Activated CD8-positive, alpha-beta memory T cell treated with anti-CD3 and anti-CD28 coated beads, Interleukin-2, amount 10 ng/mL, durations not matched to agents 7 days and 5 days (primary cell): ENCODE data around the gene MEIG1. TPM values are rescaled to one million over a fixed set of nuclear protein-coding genes. Genes with fewer than 3 reads are reported as not detected.
"Not testable (repeated sequence)": the region's sequence is repeated elsewhere in the genome, so short reads cannot be mapped to it uniquely, and the experiment has no call there.

Source experiments
- ATAC-seq: fragments of 150-1000 bp; cut with Tn5 transposase; one replicate; pipeline ENCODE4 v1.10.0; 2021; ENCODE audit warnings: moderate library complexity
- CTCF ChIA-PET: fragments of 350-600 bp; sonication (Branson Sonifier 250); formaldehyde crosslinking; loops from one replicate; lab custom pipeline; 2021; ENCODE audit warnings: antibody characterized with exemption; lab: Charles Lee
- DNase-seq: peaks from one replicate; pipeline ENCODE4 v3.0.0-alpha.2; 2020
- H3K27ac Mint-ChIP-seq: one replicate; pipeline ENCODE4 v1.8.0; 2021; ENCODE audit warnings: mild to moderate bottlenecking, mixed read lengths
- H3K27me3 Mint-ChIP-seq: one replicate; pipeline ENCODE4 v1.8.0; 2021; ENCODE audit warnings: mixed read lengths
- H3K36me3 Mint-ChIP-seq: one replicate; pipeline ENCODE4 v1.8.0; 2021; ENCODE audit warnings: mild to moderate bottlenecking, mixed read lengths
- H3K4me1 Mint-ChIP-seq: one replicate; pipeline ENCODE4 v1.8.0; 2021; ENCODE audit warnings: mixed read lengths
- H3K4me3 Mint-ChIP-seq: one replicate; pipeline ENCODE4 v1.8.0; 2021; ENCODE audit warnings: mild to moderate bottlenecking, moderate library complexity, mixed read lengths
- H3K9me3 Mint-ChIP-seq: one replicate; pipeline ENCODE4 v1.8.0; 2022; ENCODE audit warnings: low read depth, mixed read lengths
- total RNA-seq, 2 experiments: library from RNA; stranded (reverse); gene quantifications; one replicate each; pipeline ENCODE4 v1.2.3, GENCODE V29; 2021

MEIG1 gene
- total RNA-seq, 2 experiments from 2014 or later: 0.91 to 1.1 TPM

GRCh38 chr10:14942147-14942949 lies 16.8 kb upstream of the MEIG1 start:
- ATAC-seq, H3K4me3 Mint-ChIP-seq, DNase-seq, CTCF ChIA-PET, H3K27me3 Mint-ChIP-seq, H3K9me3 Mint-ChIP-seq: not testable (repeated sequence)
- Mint-ChIP-seq H3K4me1 (peaks cover 28% of the 10 kb centered on the region), H3K27ac (peak overlapping the region; percentile 8), H3K36me3 (peaks cover 42% of the 10 kb centered on the region)

DNA sequence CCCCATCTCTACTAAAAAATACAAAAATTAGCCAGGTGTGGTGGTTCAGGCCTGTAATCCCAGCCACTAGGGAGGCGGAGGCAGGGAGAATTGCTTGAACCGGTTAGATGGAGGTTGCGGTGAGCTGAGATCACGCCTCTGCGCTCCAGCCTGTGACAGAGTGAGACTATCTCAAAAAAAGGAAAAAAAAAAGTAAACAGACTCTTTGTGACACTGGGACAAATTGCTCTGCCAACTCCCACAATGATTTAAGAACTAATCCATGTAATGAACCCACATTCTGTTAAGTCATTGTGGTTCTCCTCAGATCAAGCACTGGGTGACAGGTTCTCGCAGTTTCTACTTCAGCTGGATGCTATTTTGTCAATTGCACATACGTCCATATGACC lies 16.2 kb upstream of the MEIG1 start:
- not testable (repeated sequence) for H3K27ac Mint-ChIP-seq

GRCh38 chr10:14945108-14945507 lies 14.1 kb upstream of the MEIG1 start:
- DNase-seq (no peak), ATAC-seq (no peak)
- H3K27ac Mint-ChIP-seq: no peak overlapping the region
- no peaks in the 10 kb centered on the region for H3K9me3 Mint-ChIP-seq
- no peak overlapping the region for H3K4me3 Mint-ChIP-seq
- no peaks in the 10 kb centered on the region for H3K27me3 Mint-ChIP-seq
- peaks cover 21% of the 10 kb centered on the region for H3K4me1 Mint-ChIP-seq
- CTCF ChIA-PET: no interaction called here
- H3K36me3 Mint-ChIP-seq: peaks cover 54% of the 10 kb centered on the region

More for the DNA sequence above, 16.2 kb upstream of the MEIG1 start:
- H3K27me3 Mint-ChIP-seq, H3K4me3 Mint-ChIP-seq, ATAC-seq, DNase-seq, H3K9me3 Mint-ChIP-seq, CTCF ChIA-PET: not testable (repeated sequence)
- H3K36me3 Mint-ChIP-seq: peaks cover 44% of the 10 kb centered on the region
- peaks cover 26% of the 10 kb centered on the region for H3K4me1 Mint-ChIP-seq

DNA sequence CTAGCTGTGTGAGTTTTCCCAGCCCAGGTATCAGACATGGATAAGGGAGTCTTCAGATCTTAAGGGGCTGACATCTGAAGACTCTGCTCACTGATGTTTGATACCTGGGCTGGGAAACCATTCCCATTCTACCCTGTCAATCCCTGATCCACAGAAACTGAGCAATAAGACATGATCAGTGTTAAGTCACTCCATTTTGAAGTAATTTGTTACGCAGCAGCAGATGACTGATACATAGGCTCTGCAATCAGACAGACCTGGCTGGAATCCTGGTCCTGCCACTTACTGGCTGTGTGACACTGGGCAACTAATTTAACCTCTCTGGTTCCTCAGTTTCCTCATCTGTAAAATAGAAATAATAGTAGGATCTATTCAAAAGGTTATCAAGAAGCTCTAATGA lies 11.9 kb upstream of the MEIG1 start:
- Mint-ChIP-seq H3K36me3 (peaks cover 64% of the 10 kb centered on the region), H3K9me3 (no peaks in the 10 kb centered on the region), H3K4me3 (no peak overlapping the region), H3K4me1 (peaks cover 33% of the 10 kb centered on the region), H3K27me3 (no peaks in the 10 kb centered on the region), H3K27ac (no peak overlapping the region)
- CTCF ChIA-PET: interaction anchor here (0.9 kb wide), 1 partner anchor 76 kb away, joined by 4 read pairs; no protein-coding TSS in a partner anchor
- ATAC-seq (no peak), DNase-seq (no peak)

GRCh38 chr10:14949291-14949690 lies 9.9 kb upstream of the MEIG1 start:
- no peaks in the 10 kb centered on the region for H3K9me3 Mint-ChIP-seq
- H3K4me3 Mint-ChIP-seq: no peak overlapping the region
- H3K36me3 Mint-ChIP-seq: peaks cover 63% of the 10 kb centered on the region
- ATAC-seq: no peak
- no peaks in the 10 kb centered on the region for H3K27me3 Mint-ChIP-seq
- no peak overlapping the region for H3K27ac Mint-ChIP-seq
- CTCF ChIA-PET: interaction anchor here (1.0 kb wide), 1 partner anchor 22 kb away, joined by 4 read pairs; no protein-coding TSS in a partner anchor
- DNase-seq: no peak
- H3K4me1 Mint-ChIP-seq: peaks cover 36% of the 10 kb centered on the region

- H3K27ac Mint-ChIP-seq: peak overlapping the region; percentile 98
- H3K9me3 Mint-ChIP-seq: no peaks in the 10 kb centered on the region
- DNase-seq: no peak
- peaks cover 54% of the 10 kb centered on the region for H3K4me1 Mint-ChIP-seq
- CTCF ChIA-PET: interaction anchor here (0.8 to 3.2 kb wide), 12 partner anchors 9 to 768 kb away, joined by 3 to 14 read pairs (median 4); partner anchors contain the start of genes CDNF, HSPA14, MSANTD7 and SUV39H2
- H3K4me3 Mint-ChIP-seq: peak overlapping the region; percentile 81
- no peaks in the 10 kb centered on the region for H3K27me3 Mint-ChIP-seq
- peaks cover 41% of the 10 kb centered on the region for H3K36me3 Mint-ChIP-seq
- ATAC-seq: no peak
Observed at GRCh38 chr10:14952851-14953423, 6.3 kb upstream of the MEIG1 start.

DNA sequence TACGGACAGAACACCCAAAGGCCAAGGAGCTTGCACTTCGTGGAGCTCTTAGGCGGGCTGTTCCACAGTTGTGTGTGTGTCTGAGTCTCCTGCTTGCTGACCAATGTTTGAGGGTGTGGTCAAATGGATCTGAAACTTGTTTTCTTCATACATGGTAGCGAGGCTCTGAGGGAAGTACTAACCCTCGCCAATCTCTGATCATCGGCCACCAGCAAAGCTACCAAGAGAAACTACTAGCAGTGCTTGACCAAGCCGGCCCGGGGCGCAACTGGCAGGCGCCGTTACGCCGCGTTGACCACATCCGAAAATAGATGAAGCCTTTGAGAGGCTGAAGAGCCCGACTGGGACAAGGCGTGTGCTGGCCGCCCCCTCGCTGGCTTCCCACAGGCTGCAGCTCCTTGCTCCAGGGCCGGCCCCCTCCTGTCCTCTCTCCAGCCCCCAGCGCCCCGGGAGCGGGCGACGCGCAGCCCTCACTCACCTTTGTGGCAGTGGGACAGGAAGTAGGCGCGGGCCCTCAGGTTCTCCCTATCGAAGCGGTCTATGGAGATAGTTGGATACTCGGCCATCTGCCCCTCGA lies 5.7 kb upstream of the MEIG1 start:
- ATAC-seq (peak; percentile 63), DNase-seq (peak; percentile 57)
- H3K27me3 Mint-ChIP-seq: no peaks in the 10 kb centered on the region
- H3K27ac Mint-ChIP-seq: peak overlapping the region; percentile 98
- peak overlapping the region; percentile 81 for H3K4me3 Mint-ChIP-seq
- H3K4me1 Mint-ChIP-seq: peaks cover 57% of the 10 kb centered on the region
- CTCF ChIA-PET: interaction anchor here (0.8 to 3.2 kb wide), 13 partner anchors 8 to 769 kb away, joined by 3 to 14 read pairs (median 4); partner anchors contain the start of genes CDNF, HSPA14, MSANTD7 and SUV39H2
- H3K9me3 Mint-ChIP-seq: no peaks in the 10 kb centered on the region
- H3K36me3 Mint-ChIP-seq: peaks cover 35% of the 10 kb centered on the region

DNA sequence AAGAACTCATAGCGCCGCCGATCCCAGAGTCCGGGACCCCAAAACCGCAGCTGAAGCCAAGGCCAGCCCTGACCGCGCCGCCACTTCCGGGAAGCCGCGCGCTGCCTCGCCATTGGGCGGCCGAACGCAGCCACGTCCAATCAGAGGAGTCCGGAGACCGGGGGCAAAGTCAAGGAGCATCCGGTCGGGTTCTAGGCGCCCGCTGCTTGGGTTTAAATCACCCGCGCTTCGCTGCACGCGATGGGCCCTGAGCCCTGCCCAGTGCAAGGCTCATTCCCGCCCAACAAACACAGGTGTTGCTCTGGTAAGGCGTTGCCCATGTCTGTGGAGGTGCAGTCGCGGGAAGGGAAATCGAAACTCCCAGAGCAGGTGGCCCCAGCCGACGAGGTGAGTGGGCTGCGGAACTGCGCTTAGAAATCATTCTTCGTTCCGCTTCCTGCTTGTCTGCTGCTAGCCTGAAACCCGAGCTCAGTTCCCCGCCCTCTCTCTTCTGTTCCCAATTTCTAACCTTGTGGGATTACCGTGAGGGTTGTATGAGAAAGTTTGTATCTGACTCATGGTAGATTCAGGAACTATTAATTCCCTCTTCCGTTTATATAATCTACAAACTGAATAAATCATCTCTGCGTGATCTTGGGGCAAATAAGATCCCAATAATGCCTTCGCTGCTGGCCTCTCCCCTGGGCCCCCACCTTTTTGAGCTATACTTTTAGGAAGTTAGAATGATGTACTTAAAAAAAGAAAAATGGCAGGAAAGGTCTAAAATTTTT lies 5.0 kb upstream of the MEIG1 start, which contains the start of gene DCLRE1C:
Gene DCLRE1C (minus strand): TSS at position 96 of the 770 bp plus-strand sequence. CDS start 86 bp downstream, at position 10.
- Mint-ChIP-seq H3K27me3 (no peaks in the 10 kb centered on the region), H3K36me3 (peaks cover 31% of the 10 kb centered on the region), H3K27ac (peak within 1 kb of the TSS; percentile 98), H3K4me3 (peak within 1 kb of the TSS; percentile 81), H3K4me1 (peaks cover 60% of the 10 kb centered on the region), H3K9me3 (no peaks in the 10 kb centered on the region)
- DNase-seq (peak; percentile 96), ATAC-seq (peak; percentile 92)
- CTCF ChIA-PET: interaction anchor here (0.5 to 3.2 kb wide), 8 partner anchors 17 to 1652 kb away, joined by 3 to 14 read pairs (median 4); partner anchors contain the start of gene SUV39H2

DNA sequence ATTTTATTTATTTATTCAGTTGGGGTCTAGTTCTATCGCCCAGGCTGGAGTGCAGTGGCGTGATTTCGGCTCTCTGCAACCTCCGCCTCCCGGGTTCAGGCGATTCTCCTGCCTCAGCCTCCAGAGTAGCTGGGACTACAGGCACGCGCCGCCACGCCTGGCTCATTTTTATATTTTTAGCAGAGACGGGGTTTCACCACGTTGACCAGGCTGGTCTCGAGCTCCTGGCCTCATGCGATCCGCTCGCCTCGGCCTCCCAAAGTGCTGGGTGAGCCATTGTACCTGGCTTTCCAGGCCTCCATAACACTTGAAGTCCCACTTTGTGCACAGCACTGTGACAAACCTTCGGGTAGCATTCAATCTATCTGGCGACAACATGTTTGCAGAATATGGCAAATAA lies 4.3 kb upstream of the MEIG1 start:
- Mint-ChIP-seq H3K36me3 (peaks cover 25% of the 10 kb centered on the region), H3K27me3 (no peaks in the 10 kb centered on the region), H3K27ac (peak overlapping the region; percentile 98), H3K4me1 (peaks cover 56% of the 10 kb centered on the region), H3K9me3 (no peaks in the 10 kb centered on the region), H3K4me3 (peak overlapping the region; percentile 81)
- CTCF ChIA-PET: interaction anchor here (0.9 to 3.2 kb wide), 4 partner anchors 17 to 144 kb away, joined by 3 to 14 read pairs (median 4); partner anchors contain the start of genes CDNF, HSPA14 and MSANTD7
- DNase-seq: no peak
- ATAC-seq: no peak

DNA sequence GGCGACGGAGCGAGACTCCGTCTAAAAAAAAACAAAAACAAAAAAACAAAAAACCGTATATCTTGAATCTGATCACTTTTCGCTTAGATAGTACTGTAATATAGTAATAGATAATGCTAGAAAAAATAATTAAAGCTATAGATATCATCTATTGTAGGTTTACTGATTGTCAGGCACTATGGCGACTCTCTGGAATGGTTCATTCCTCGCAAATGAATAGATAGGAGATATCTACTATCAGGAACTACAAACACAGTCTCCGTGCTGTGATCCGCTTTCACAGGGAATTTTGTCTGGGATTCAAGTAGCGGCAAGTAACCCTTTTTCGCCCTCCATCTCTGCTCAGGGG lies 342 bp upstream of the MEIG1 start:
- ATAC-seq: no peak
- peaks cover 42% of the 10 kb centered on the region for H3K4me1 Mint-ChIP-seq
- H3K36me3 Mint-ChIP-seq: peaks cover 3% of the 10 kb centered on the region
- peak overlapping the region; percentile 96 for H3K4me3 Mint-ChIP-seq
- no peak for DNase-seq
- CTCF ChIA-PET: interaction anchor here (0.6 to 2.0 kb wide), 5 partner anchors 15 to 451 kb away, joined by 3 to 7 read pairs (median 3); partner anchors contain the start of gene FAM171A1
- H3K9me3 Mint-ChIP-seq: no peaks in the 10 kb centered on the region
- H3K27me3 Mint-ChIP-seq: no peaks in the 10 kb centered on the region
- H3K27ac Mint-ChIP-seq: peak overlapping the region; percentile 99

- DNase-seq (no peak), ATAC-seq (no peak)
- Mint-ChIP-seq H3K27ac (no peak overlapping the region), H3K36me3 (no peaks in the 10 kb centered on the region), H3K9me3 (no peaks in the 10 kb centered on the region), H3K4me1 (peaks cover 4% of the 10 kb centered on the region), H3K4me3 (no peak overlapping the region), H3K27me3 (peaks cover 3% of the 10 kb centered on the region)
- CTCF ChIA-PET: no interaction called here
Observed at GRCh38 chr10:14967897-14968296, 8.7 kb downstream of the MEIG1 start.

DNA sequence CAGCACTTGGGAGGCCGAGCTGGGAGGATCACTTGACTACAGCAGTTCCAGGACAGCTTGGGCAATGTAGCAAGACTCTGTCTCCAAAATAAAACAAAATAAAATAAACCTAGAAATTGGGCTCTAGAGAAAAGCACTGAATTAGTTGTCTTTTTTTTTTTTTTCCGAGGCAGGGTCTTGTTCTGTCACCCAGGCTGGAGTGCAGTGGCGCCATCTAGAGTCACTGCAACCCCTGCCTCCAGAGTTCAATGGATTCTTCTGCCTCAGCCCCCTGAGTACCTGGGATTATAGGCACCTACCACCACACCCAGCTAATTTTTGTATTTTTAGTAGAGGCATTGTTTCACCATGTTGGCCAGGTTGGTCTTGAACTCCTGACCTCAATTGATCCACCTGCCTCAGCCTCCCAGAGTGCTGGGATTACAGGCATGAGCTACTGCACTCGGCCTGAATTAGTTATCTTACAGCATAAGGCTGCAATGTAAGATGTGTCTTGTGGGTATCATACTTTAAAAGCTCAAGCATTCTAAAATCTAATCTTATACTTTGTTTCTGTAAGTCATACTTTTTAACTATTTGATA lies 12.8 kb downstream of the MEIG1 start:
- no peaks in the 10 kb centered on the region for H3K9me3 Mint-ChIP-seq
- peaks cover 2% of the 10 kb centered on the region for H3K27me3 Mint-ChIP-seq
- CTCF ChIA-PET: interaction anchor here (0.7 to 2.2 kb wide), 15 partner anchors 9 to 746 kb away, joined by 3 to 14 read pairs (median 3); partner anchors contain the start of genes CDNF, DCLRE1C, HSPA14 and MSANTD7
- no peak overlapping the region for H3K27ac Mint-ChIP-seq
- no peaks in the 10 kb centered on the region for H3K36me3 Mint-ChIP-seq
- DNase-seq (peak; percentile 63), ATAC-seq (peak; percentile 60)
- H3K4me3 Mint-ChIP-seq: no peak overlapping the region
- H3K4me1 Mint-ChIP-seq: peaks cover under 1% of the 10 kb centered on the region
